ENCODE results near the gene RAD9B. TPM values are rescaled to one million over a fixed set of nuclear protein-coding genes. Genes with fewer than 3 reads are reported as not detected.
A peak's percentile ranks its signal among the peaks of the same experiment; 100 is the strongest.
"Not testable (repeated sequence)": the region's sequence is repeated elsewhere in the genome, so short reads cannot be mapped to it uniquely, and the experiment has no call there.

Gene RAD9B
- total and polyA plus RNA-seq, 4 donors, result 0.57 to 2.2 (median 2.2) TPM; not detected in 1

GRCh38 chr12:110543965-110544364, 41.8 kb downstream of the RAD9B start:
- 66 to 68% methylated on average over 4 of the region's 4 CpGs for WGBS, 2 donors
- no peaks in the 10 kb centered on the region for H3K9me3 ChIP-seq (ENCODE audit: control insufficient read depth, low read length)
- H3K27ac ChIP-seq (ENCODE audit: low read depth in 1 of 2, low read length in 2 of 2), result peak overlapping the region; percentile 71 to 94
- no peak overlapping the region for H3K4me3 ChIP-seq (ENCODE audit: low read length in 2 of 2)
- ATAC-seq (ENCODE audit: low FRiP score), result no peak
- intact Hi-C loops (cut with DNase I), result loop anchor here in 1 of 2 donors (5.0 kb wide), 1 partner anchor 38 kb away; the partner anchor contains the start of gene PPTC7
- H3K27me3 ChIP-seq (ENCODE audit: control insufficient read depth in 1 of 2, insufficient read depth in 2 of 2, low read length in 1 of 2), result no peaks in the 10 kb centered on the region
- DNase-seq, result no peak
- H3K36me3 ChIP-seq (ENCODE audit: control insufficient read depth in 1 of 2, insufficient read depth in 2 of 2, low read length in 1 of 2), result peaks cover 0 to 3% of the 10 kb centered on the region in 2 donors
- H3K4me1 ChIP-seq (ENCODE audit: control insufficient read depth in 1 of 2, insufficient read depth in 2 of 2, low read length in 2 of 2), result peaks cover 0 to 2% of the 10 kb centered on the region in 2 donors

- 97 to 98% methylated on average over 4 of the region's 4 CpGs for WGBS, 2 donors
- H3K4me1 ChIP-seq (ENCODE audit: control insufficient read depth in 1 of 2, insufficient read depth in 2 of 2, low read length in 2 of 2); H3K9me3 ChIP-seq (ENCODE audit: control insufficient read depth, low read length); H3K4me3 ChIP-seq (ENCODE audit: low read length in 2 of 2); DNase-seq; ATAC-seq (ENCODE audit: low FRiP score); H3K36me3 ChIP-seq (ENCODE audit: control insufficient read depth in 1 of 2, insufficient read depth in 2 of 2, low read length in 1 of 2); intact Hi-C loops (cut with DNase I); H3K27ac ChIP-seq (ENCODE audit: low read depth in 1 of 2, low read length in 2 of 2); H3K27me3 ChIP-seq (ENCODE audit: control insufficient read depth in 1 of 2, insufficient read depth in 2 of 2, low read length in 1 of 2): not testable (repeated sequence)
These were observed 43.1 kb downstream of the RAD9B start for GRCh38 chr12:110545259-110545658.

- intact Hi-C loops (cut with DNase I), result no loop called here
- DNase-seq (no peak), ATAC-seq (ENCODE audit: low FRiP score) (no peak)
- peaks cover 2 to 3% of the 10 kb centered on the region in 2 donors for H3K36me3 ChIP-seq (ENCODE audit: control insufficient read depth in 1 of 2, insufficient read depth in 2 of 2, low read length in 1 of 2)
- H3K27ac ChIP-seq (ENCODE audit: low read depth in 1 of 2, low read length in 2 of 2), result no peak overlapping the region
- H3K9me3 ChIP-seq (ENCODE audit: control insufficient read depth, low read length), result no peaks in the 10 kb centered on the region
- WGBS, 2 donors, result 95 to 96% methylated on average over 10 of the region's 10 CpGs
- peaks cover 0 to 2% of the 10 kb centered on the region in 2 donors for H3K4me1 ChIP-seq (ENCODE audit: control insufficient read depth in 1 of 2, insufficient read depth in 2 of 2, low read length in 2 of 2)
- H3K4me3 ChIP-seq (ENCODE audit: low read length in 2 of 2), result no peak overlapping the region
- no peaks in the 10 kb centered on the region for H3K27me3 ChIP-seq (ENCODE audit: control insufficient read depth in 1 of 2, insufficient read depth in 2 of 2, low read length in 1 of 2)
These were observed 43.7 kb downstream of the RAD9B start for GRCh38 chr12:110545812-110546211.

GRCh38 chr12:110546339-110546738, 44.2 kb downstream of the RAD9B start:
- no peak for DNase-seq
- Histone ChIP-seq H3K27me3 (ENCODE audit: control insufficient read depth in 1 of 2, insufficient read depth in 2 of 2, low read length in 1 of 2) (no peaks in the 10 kb centered on the region), H3K27ac (ENCODE audit: low read depth in 1 of 2, low read length in 2 of 2) (no peak overlapping the region), H3K4me1 (ENCODE audit: control insufficient read depth in 1 of 2, insufficient read depth in 2 of 2, low read length in 2 of 2) (peaks cover 0 to 2% of the 10 kb centered on the region in 2 donors), H3K9me3 (ENCODE audit: control insufficient read depth, low read length) (no peaks in the 10 kb centered on the region), H3K4me3 (ENCODE audit: low read length in 2 of 2) (no peak overlapping the region), H3K36me3 (ENCODE audit: control insufficient read depth in 1 of 2, insufficient read depth in 2 of 2, low read length in 1 of 2) (peaks cover 2 to 3% of the 10 kb centered on the region in 2 donors)
- no peak for ATAC-seq (ENCODE audit: low FRiP score)
- intact Hi-C loops (cut with DNase I), result no loop called here
- WGBS, 2 donors, result 17 to 25% methylated on average over 3 of the region's 3 CpGs

GRCh38 chr12:110547090-110547489, 45.0 kb downstream of the RAD9B start:
- no peak overlapping the region for H3K4me3 ChIP-seq (ENCODE audit: low read length in 2 of 2)
- peaks cover 2 to 3% of the 10 kb centered on the region in 2 donors for H3K36me3 ChIP-seq (ENCODE audit: control insufficient read depth in 1 of 2, insufficient read depth in 2 of 2, low read length in 1 of 2)
- no peak overlapping the region for H3K27ac ChIP-seq (ENCODE audit: low read depth in 1 of 2, low read length in 2 of 2)
- intact Hi-C loops (cut with DNase I), result no loop called here
- ATAC-seq (ENCODE audit: low FRiP score), result no peak
- peaks cover 0 to 2% of the 10 kb centered on the region in 2 donors for H3K4me1 ChIP-seq (ENCODE audit: control insufficient read depth in 1 of 2, insufficient read depth in 2 of 2, low read length in 2 of 2)
- 94 to 98% methylated on average over 2 of the region's 2 CpGs for WGBS, 2 donors
- DNase-seq, result no peak
- no peaks in the 10 kb centered on the region for H3K9me3 ChIP-seq (ENCODE audit: control insufficient read depth, low read length)
- no peaks in the 10 kb centered on the region for H3K27me3 ChIP-seq (ENCODE audit: control insufficient read depth in 1 of 2, insufficient read depth in 2 of 2, low read length in 1 of 2)

- no peak for DNase-seq
- H3K27me3 ChIP-seq (ENCODE audit: control insufficient read depth in 1 of 2, insufficient read depth in 2 of 2, low read length in 1 of 2), result no peaks in the 10 kb centered on the region
- no peak overlapping the region for H3K4me3 ChIP-seq (ENCODE audit: low read length in 2 of 2)
- H3K9me3 ChIP-seq (ENCODE audit: control insufficient read depth, low read length), result no peaks in the 10 kb centered on the region
- WGBS, 2 donors, result 82 to 90% methylated on average over 7 of the region's 7 CpGs
- no peak overlapping the region for H3K27ac ChIP-seq (ENCODE audit: low read depth in 1 of 2, low read length in 2 of 2)
- ATAC-seq (ENCODE audit: low FRiP score), result no peak
- H3K4me1 ChIP-seq (ENCODE audit: control insufficient read depth in 1 of 2, insufficient read depth in 2 of 2, low read length in 2 of 2), result peaks cover 0 to 2% of the 10 kb centered on the region in 2 donors
- peaks cover 2 to 3% of the 10 kb centered on the region in 2 donors for H3K36me3 ChIP-seq (ENCODE audit: control insufficient read depth in 1 of 2, insufficient read depth in 2 of 2, low read length in 1 of 2)
- intact Hi-C loops (cut with DNase I), result no loop called here
These were observed 46.5 kb downstream of the RAD9B start for GRCh38 chr12:110548678-110549077.

- Histone ChIP-seq H3K4me3 (ENCODE audit: low read length in 2 of 2) (no peak overlapping the region), H3K27ac (ENCODE audit: low read depth in 1 of 2, low read length in 2 of 2) (no peak overlapping the region), H3K9me3 (ENCODE audit: control insufficient read depth, low read length) (no peaks in the 10 kb centered on the region), H3K4me1 (ENCODE audit: control insufficient read depth in 1 of 2, insufficient read depth in 2 of 2, low read length in 2 of 2) (peaks cover 0 to 2% of the 10 kb centered on the region in 2 donors), H3K27me3 (ENCODE audit: control insufficient read depth in 1 of 2, insufficient read depth in 2 of 2, low read length in 1 of 2) (no peaks in the 10 kb centered on the region), H3K36me3 (ENCODE audit: control insufficient read depth in 1 of 2, insufficient read depth in 2 of 2, low read length in 1 of 2) (peaks cover 2 to 3% of the 10 kb centered on the region in 2 donors)
- no peak for ATAC-seq (ENCODE audit: low FRiP score)
- intact Hi-C loops (cut with DNase I), result no loop called here
- DNase-seq, result no peak
- 95 to 97% methylated on average over 2 of the region's 2 CpGs for WGBS, 2 donors
These were observed 47.6 kb downstream of the RAD9B start for GRCh38 chr12:110549716-110550115.

- H3K27ac ChIP-seq (ENCODE audit: low read depth in 1 of 2, low read length in 2 of 2), result no peak overlapping the region
- intact Hi-C loops (cut with DNase I), result no loop called here
These were observed 48.9 kb downstream of the RAD9B start for GRCh38 chr12:110550981-110551380.

More at GRCh38 chr12:110550981-110551380, 48.9 kb downstream of the RAD9B start:
- no peaks in the 10 kb centered on the region for H3K27me3 ChIP-seq (ENCODE audit: control insufficient read depth in 1 of 2, insufficient read depth in 2 of 2, low read length in 1 of 2)
- no peak for DNase-seq
- peaks cover 2 to 3% of the 10 kb centered on the region in 2 donors for H3K36me3 ChIP-seq (ENCODE audit: control insufficient read depth in 1 of 2, insufficient read depth in 2 of 2, low read length in 1 of 2)
- H3K4me1 ChIP-seq (ENCODE audit: control insufficient read depth in 1 of 2, insufficient read depth in 2 of 2, low read length in 2 of 2), result peaks cover 0 to 2% of the 10 kb centered on the region in 2 donors
- ATAC-seq (ENCODE audit: low FRiP score), result no peak
- no peak overlapping the region for H3K4me3 ChIP-seq (ENCODE audit: low read length in 2 of 2)
- no peaks in the 10 kb centered on the region for H3K9me3 ChIP-seq (ENCODE audit: control insufficient read depth, low read length)
- WGBS, 2 donors, result 90 to 91% methylated on average over 4 of the region's 4 CpGs

Data from aorta (tissue), 5 donors.